Fibroblast of mammary gland (primary cell): ENCODE measurements around the gene GATAD2B.

Source experiments
- DNase-seq: peaks from one replicate; pipeline ENCODE4 v3.0.0-alpha.2; 2010; ENCODE audit warnings: low read depth
- H3K4me3 ChIP-seq: 2 replicates; pipeline ENCODE4 v1.5.1; 2011; ENCODE audit warnings: low read depth, mild to moderate bottlenecking, low read length, moderate library complexity; ENCODE audit not compliant: control insufficient read depth
- TF ChIP-seq, protein P1 (sequence below): conservative IDR thresholded peaks from 2 replicates; pipeline ENCODE4 v1.5.1; 2011; ENCODE audit warnings: low read depth, low read length, inconsistent platforms; ENCODE audit not compliant: control insufficient read depth, insufficient read depth

Gene GATAD2B

DNA sequence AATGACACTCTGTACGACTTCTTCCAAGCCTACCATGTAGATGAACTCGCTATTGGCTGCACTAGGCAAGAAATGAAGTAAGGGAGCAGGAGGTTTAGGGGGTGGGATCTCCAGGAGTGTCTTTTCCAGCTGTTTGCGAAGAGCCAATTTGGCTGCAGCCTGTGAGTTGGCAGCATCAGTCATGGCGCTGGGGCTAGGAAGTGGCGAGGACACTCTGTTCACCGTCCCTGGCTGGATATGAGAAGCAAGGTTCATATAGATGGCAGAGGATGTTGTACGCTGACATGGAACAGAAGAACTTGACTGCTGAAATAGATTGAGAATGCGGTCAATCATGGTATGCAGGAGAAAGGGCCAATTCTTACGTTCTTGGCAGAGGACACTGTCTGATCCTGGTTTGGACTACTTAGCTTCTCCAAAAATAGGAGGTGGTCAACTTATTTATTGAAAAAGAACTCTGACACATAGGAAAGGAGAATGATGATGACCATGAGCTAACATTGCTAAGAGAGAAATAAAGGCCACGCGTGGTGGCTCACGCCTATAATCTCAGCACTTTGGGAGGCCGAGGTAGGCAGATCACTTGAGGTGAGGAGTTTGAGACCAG is 106.4 kb downstream of the GATAD2B start:
- TF ChIP-seq, protein P1, sequence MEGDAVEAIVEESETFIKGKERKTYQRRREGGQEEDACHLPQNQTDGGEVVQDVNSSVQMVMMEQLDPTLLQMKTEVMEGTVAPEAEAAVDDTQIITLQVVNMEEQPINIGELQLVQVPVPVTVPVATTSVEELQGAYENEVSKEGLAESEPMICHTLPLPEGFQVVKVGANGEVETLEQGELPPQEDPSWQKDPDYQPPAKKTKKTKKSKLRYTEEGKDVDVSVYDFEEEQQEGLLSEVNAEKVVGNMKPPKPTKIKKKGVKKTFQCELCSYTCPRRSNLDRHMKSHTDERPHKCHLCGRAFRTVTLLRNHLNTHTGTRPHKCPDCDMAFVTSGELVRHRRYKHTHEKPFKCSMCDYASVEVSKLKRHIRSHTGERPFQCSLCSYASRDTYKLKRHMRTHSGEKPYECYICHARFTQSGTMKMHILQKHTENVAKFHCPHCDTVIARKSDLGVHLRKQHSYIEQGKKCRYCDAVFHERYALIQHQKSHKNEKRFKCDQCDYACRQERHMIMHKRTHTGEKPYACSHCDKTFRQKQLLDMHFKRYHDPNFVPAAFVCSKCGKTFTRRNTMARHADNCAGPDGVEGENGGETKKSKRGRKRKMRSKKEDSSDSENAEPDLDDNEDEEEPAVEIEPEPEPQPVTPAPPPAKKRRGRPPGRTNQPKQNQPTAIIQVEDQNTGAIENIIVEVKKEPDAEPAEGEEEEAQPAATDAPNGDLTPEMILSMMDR, result no peak

DNA sequence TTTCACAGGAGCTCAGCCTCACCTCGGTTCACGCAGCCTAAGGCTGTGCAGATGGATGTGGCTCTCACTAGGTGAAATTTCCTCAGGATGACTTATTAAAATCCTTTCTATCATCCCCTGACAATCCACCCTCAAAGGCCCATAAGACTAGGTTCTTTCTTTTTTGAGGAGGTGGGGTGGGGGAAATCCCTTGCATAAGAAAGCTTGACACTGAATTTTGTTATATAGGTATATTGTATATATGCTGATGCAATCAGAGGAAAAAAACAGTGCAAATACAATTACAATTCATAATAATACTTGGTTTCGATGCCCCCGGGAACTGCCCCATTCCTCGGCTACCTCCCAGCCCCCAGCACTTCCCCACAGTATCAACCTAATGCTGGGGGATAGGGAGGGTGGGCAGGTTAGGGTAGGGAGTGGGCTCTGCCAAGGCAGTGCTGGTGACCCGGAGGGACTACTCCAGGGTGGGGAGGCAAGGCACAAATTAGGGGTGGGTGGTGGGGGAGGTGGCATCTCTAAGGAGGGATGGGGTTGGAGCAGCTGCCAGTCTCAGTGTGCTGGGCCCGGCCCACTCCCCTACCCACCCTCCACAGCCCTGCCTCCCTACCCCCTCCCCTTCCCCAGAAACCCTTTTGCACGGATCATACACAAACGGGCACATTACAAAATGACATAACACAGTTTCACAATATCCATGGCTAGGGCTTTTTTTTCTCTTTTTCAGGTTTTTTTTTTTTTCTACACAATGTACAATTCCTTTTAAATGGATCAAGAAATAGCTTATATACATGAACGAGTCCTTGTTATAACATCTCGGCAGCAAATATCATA is 116.7 kb downstream of the GATAD2B start:
- no peak for DNase-seq
- no peak overlapping the region for H3K4me3 ChIP-seq
- TF ChIP-seq, protein P1, result no peak

More for the DNA sequence above, 106.4 kb downstream of the GATAD2B start:
- H3K4me3 ChIP-seq, result no peak overlapping the region
- DNase-seq, result peak; percentile 87

DNA sequence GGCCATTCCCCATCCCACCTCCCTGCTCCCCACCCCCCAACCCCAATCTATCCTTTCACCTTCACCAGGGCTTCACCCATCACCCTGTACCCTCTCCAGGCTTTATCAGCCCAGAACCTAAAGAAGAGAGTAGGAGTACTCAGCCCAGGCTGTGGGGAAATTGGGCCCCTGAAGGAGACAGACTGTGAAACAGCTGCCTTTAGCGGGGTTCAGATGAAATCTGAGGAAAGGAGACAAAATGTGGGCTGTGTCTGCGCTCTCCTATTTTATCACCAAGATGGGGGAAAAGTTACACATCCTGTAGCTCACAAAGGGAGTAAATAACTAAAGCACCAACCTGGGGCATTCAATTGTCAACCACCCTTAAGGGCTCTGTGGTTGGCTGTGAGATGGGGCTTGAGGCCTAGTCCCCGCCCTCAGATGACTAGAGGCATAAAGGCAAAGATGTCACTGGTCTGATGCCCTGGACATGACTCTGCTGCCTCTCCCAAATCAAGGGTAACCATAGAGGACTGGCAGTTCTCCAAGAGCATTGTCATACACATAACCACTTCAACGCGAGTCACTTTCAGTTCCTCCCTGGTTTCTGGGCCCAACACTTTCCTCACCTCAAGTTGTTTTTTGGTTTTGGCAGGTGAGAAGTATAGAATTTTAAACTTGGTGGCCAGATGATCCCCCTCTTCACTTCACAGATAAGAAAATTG is 117.6 kb downstream of the GATAD2B start:
- H3K4me3 ChIP-seq, result no peak overlapping the region
- TF ChIP-seq, protein P1, result no peak
- peak; percentile 95 for DNase-seq

DNA sequence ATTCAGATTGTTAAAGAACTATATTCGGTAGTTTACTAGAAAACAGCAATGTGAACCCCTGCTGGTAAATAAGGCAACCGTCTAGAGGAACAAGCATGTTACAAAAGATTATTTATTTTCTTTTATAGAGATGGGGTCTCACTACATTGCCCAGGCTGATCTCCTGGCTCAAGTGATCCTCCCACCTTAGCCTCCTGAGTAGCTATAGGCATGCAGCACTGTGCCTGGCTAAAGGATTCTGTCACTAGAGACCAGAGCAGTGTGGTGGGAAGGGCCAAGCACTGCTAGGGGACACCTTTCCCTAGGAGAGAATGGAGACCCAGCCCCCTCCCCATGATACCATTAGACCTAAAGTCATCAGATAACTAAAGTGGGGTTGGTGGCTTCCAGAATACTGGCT is 118.7 kb downstream of the GATAD2B start:
- H3K4me3 ChIP-seq, result no peak overlapping the region
- DNase-seq, result no peak
- TF ChIP-seq, protein P1, result no peak

DNA sequence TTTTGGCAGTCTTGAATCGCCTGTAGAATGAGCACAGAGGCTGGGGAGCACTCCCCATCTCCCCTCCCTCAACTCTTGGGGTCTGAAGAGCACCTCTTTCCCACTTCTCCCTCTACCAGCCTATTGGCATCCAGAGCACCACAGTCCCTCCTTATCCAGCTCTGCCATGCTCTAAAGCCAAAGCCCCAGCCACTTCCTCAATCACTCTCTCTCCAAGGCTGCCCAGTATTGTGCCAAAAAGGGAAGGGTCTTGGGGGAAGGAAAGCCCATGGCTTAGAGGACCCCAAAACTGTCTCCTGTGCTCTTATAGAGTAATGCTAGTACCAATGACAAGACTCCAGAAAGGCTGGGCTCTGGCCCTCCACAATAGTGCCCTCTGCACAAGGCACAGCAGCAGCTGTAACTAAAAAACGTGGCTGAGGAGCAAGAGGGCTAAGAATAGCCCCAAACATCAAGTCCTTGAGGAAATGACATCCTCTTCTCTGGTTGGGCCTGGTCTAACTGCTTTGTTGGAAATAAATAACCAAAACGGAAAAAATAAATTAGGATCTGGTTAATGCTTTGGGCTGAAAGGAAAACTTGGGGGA is 119.2 kb downstream of the GATAD2B start:
- no peak for DNase-seq
- H3K4me3 ChIP-seq, result no peak overlapping the region
- TF ChIP-seq, protein P1, result no peak
